Activated naive CD8-positive, alpha-beta T cell treated with anti-CD3 and anti-CD28 coated beads, Interleukin-2, amount 10 ng/mL, durations not matched to agents 7 days and 5 days (primary cell): ENCODE data around the gene CABCOCO1. TPM values are rescaled to one million over a fixed set of nuclear protein-coding genes. Genes with fewer than 3 reads are reported as not detected.

Source experiments
- ATAC-seq: fragments of 150-1000 bp; cut with Tn5 transposase; one replicate; pipeline ENCODE4 v1.10.0; 2021; ENCODE audit warnings: low read depth, moderate library complexity
- POLR2A ChIA-PET: fragments of 350-600 bp; sonication (Branson Sonifier 250); formaldehyde crosslinking; loops from one replicate; lab custom pipeline; 2021; ENCODE audit warnings: antibody characterized with exemption; lab: Charles Lee
- DNase-seq: peaks from one replicate; pipeline ENCODE4 v3.0.0; 2021
- H3K27ac Mint-ChIP-seq: one replicate; pipeline ENCODE4 v1.8.0; 2022; ENCODE audit warnings: mild to moderate bottlenecking, mixed read lengths
- H3K27me3 Mint-ChIP-seq: one replicate; pipeline ENCODE4 v1.8.0; 2022; ENCODE audit warnings: mild to moderate bottlenecking, moderate library complexity, mixed read lengths
- H3K36me3 Mint-ChIP-seq: one replicate; pipeline ENCODE4 v1.8.0; 2021; ENCODE audit warnings: mild to moderate bottlenecking, mixed read lengths
- H3K4me1 Mint-ChIP-seq: one replicate; pipeline ENCODE4 v1.8.0; 2021; ENCODE audit warnings: mixed read lengths
- H3K4me3 Mint-ChIP-seq: one replicate; pipeline ENCODE4 v1.8.0; 2022; ENCODE audit warnings: mild to moderate bottlenecking, moderate library complexity, mixed read lengths
- H3K9me3 Mint-ChIP-seq: one replicate; pipeline ENCODE4 v1.8.0; 2021; ENCODE audit warnings: mixed read lengths
- total RNA-seq, 2 experiments: library from RNA; stranded (reverse); gene quantifications; one replicate each; pipeline ENCODE4 v1.2.3, GENCODE V29; 2021

The CABCOCO1 gene
- total RNA-seq, 2 experiments from 2014 or later: not detected

- Mint-ChIP-seq H3K27ac (no peak overlapping the region), H3K4me1 (peaks cover 6% of the 10 kb centered on the region), H3K9me3 (no peaks in the 10 kb centered on the region), H3K4me3 (no peak overlapping the region), H3K36me3 (no peaks in the 10 kb centered on the region), H3K27me3 (no peaks in the 10 kb centered on the region)
- POLR2A ChIA-PET: no interaction called here
- ATAC-seq (no peak), DNase-seq (no peak)
These were observed 151.4 kb downstream of the CABCOCO1 start for GRCh38 chr10:61814160-61814559.

DNA sequence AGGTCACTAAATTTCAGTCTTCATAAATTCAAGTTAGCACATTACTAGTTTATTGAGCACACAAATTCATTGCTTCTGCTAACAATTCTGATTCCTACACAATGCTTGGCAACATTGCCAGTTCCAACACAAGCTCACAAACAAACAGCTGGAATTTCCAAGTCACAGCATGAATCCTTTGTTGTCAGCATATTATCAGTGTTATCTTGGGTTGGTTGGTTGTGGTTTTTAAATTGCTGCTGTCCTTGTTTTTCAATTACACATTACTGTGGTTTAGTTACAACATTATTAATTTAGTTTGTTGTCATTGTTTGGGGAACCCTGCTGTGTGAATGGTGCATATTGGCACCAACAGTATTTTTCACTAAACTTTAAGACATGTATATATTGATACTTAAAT lies 152.8 kb downstream of the CABCOCO1 start:
- H3K36me3 Mint-ChIP-seq: no peaks in the 10 kb centered on the region
- H3K4me1 Mint-ChIP-seq: peaks cover 6% of the 10 kb centered on the region
- POLR2A ChIA-PET: no interaction called here
- ATAC-seq (no peak), DNase-seq (no peak)
- no peak overlapping the region for H3K27ac Mint-ChIP-seq
- no peak overlapping the region for H3K4me3 Mint-ChIP-seq
- no peaks in the 10 kb centered on the region for H3K9me3 Mint-ChIP-seq
- no peaks in the 10 kb centered on the region for H3K27me3 Mint-ChIP-seq

Other genes starting within 250 kb of the CABCOCO1 start
- gene TMEM26, start 209.5 kb upstream of the CABCOCO1 start, total RNA-seq: not detected
- 10 to 100 TPM; 25.4 to 26.1 TPM for gene ARID5B, start 238.8 kb downstream of the CABCOCO1 start, total RNA-seq